ENCODE results near the gene TMEM132D.

Gene TMEM132D

GRCh38 chr12:129861951-129862350 is 41.9 kb downstream of the TMEM132D start:
- TF ChIP-seq GATA3 (IDR thresholded peaks at IDR 0.05; ENCODE audit: low read depth, low read length) (no peak), GATA2 (IDR thresholded peaks at IDR 0.05; ENCODE audit: low read depth, low read length) (no peak)

- TF ChIP-seq GATA2 (IDR thresholded peaks at IDR 0.05; ENCODE audit: low read depth, low read length) = no peak
- TF ChIP-seq GATA3 (IDR thresholded peaks at IDR 0.05; ENCODE audit: low read depth, low read length) = no peak
Observed at GRCh38 chr12:129854591-129854990, 49.2 kb downstream of the TMEM132D start.

GRCh38 chr12:129851296-129851695 is 52.5 kb downstream of the TMEM132D start:
- TF ChIP-seq GATA2 (IDR thresholded peaks at IDR 0.05; ENCODE audit: low read depth, low read length) (no peak), GATA3 (IDR thresholded peaks at IDR 0.05; ENCODE audit: low read depth, low read length) (no peak)

GRCh38 chr12:129848876-129849275 is 54.9 kb downstream of the TMEM132D start:
- TF ChIP-seq GATA2 (IDR thresholded peaks at IDR 0.05; ENCODE audit: low read depth, low read length) (no peak), GATA3 (IDR thresholded peaks at IDR 0.05; ENCODE audit: low read depth, low read length) (no peak)

- TF ChIP-seq GATA3 (IDR thresholded peaks at IDR 0.05; ENCODE audit: low read depth, low read length) (no peak), GATA2 (IDR thresholded peaks at IDR 0.05; ENCODE audit: low read depth, low read length) (no peak)
Observed at GRCh38 chr12:129847063-129847462, 56.8 kb downstream of the TMEM132D start.

GRCh38 chr12:129844662-129845220 is 59.1 kb downstream of the TMEM132D start:
- TF ChIP-seq GATA3 (IDR thresholded peaks at IDR 0.05; ENCODE audit: low read depth, low read length) (no peak), GATA2 (IDR thresholded peaks at IDR 0.05; ENCODE audit: low read depth, low read length) (no peak)

- TF ChIP-seq GATA2 (IDR thresholded peaks at IDR 0.05; ENCODE audit: low read depth, low read length) (no peak), GATA3 (IDR thresholded peaks at IDR 0.05; ENCODE audit: low read depth, low read length) (no peak)
Observed at GRCh38 chr12:129841251-129841650, 62.6 kb downstream of the TMEM132D start.

- no peak for TF ChIP-seq GATA3 (IDR thresholded peaks at IDR 0.05; ENCODE audit: low read depth, low read length)
- TF ChIP-seq GATA2 (IDR thresholded peaks at IDR 0.05; ENCODE audit: low read depth, low read length) = no peak
Observed at GRCh38 chr12:129840145-129840884, 63.5 kb downstream of the TMEM132D start.

- TF ChIP-seq GATA3 (IDR thresholded peaks at IDR 0.05; ENCODE audit: low read depth, low read length) = no peak
- TF ChIP-seq GATA2 (IDR thresholded peaks at IDR 0.05; ENCODE audit: low read depth, low read length) = no peak
Observed at GRCh38 chr12:129839679-129840078, 64.1 kb downstream of the TMEM132D start.

GRCh38 chr12:129831294-129831693 is 72.5 kb downstream of the TMEM132D start:
- TF ChIP-seq GATA2 (IDR thresholded peaks at IDR 0.05; ENCODE audit: low read depth, low read length) = no peak
- no peak for TF ChIP-seq GATA3 (IDR thresholded peaks at IDR 0.05; ENCODE audit: low read depth, low read length)

- no peak for TF ChIP-seq GATA2 (IDR thresholded peaks at IDR 0.05; ENCODE audit: low read depth, low read length)
- TF ChIP-seq GATA3 (IDR thresholded peaks at IDR 0.05; ENCODE audit: low read depth, low read length) = no peak
Observed at GRCh38 chr12:129830796-129831195, 73.0 kb downstream of the TMEM132D start.

GRCh38 chr12:129827866-129828384 is 75.9 kb downstream of the TMEM132D start:
- TF ChIP-seq GATA2 (IDR thresholded peaks at IDR 0.05; ENCODE audit: low read depth, low read length) = no peak
- TF ChIP-seq GATA3 (IDR thresholded peaks at IDR 0.05; ENCODE audit: low read depth, low read length) = no peak

- TF ChIP-seq GATA2 (IDR thresholded peaks at IDR 0.05; ENCODE audit: low read depth, low read length) = no peak
- no peak for TF ChIP-seq GATA3 (IDR thresholded peaks at IDR 0.05; ENCODE audit: low read depth, low read length)
Observed at GRCh38 chr12:129827102-129827865, 76.5 kb downstream of the TMEM132D start.

GRCh38 chr12:129826273-129826672 is 77.6 kb downstream of the TMEM132D start:
- no peak for TF ChIP-seq GATA3 (IDR thresholded peaks at IDR 0.05; ENCODE audit: low read depth, low read length)
- no peak for TF ChIP-seq GATA2 (IDR thresholded peaks at IDR 0.05; ENCODE audit: low read depth, low read length)
